Measurements from ENCODE around the gene MSI2. TPM values are rescaled to one million over a fixed set of nuclear protein-coding genes. Genes with fewer than 3 reads are reported as not detected.

Gene MSI2
- total and polyA plus RNA-seq, 2 experiments from 2014 or later, result 18.9 to 41.8 TPM

DNA sequence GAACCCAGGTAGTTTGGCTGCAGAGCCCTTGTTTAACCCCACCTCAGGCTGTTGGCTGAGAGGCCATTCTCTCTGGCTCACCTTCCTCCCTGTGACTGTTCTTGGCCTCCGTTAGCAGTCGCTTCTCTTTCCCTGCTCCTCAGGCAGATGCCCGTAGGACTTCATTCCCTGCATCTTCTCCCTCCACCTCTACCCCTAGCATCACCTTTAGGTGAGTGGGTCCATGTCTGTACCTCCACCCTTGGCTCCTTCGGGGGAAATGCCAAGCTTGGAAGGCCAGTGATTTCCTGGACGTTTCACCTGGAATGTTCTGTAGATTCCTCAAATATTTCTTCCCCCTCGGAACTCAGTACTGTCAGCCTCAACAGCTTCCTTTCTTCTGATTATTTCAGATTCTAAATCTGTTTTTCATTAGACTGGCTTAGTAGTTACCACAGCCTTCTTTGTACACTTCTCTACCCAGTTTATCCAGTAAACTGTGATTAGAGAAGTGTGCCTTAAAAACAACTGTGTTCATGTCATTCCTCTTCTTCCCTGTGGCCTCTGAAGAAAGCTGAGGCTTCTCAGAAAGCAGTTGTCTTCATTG is 227.9 kb downstream of the MSI2 start:
- H3K4me1 Mint-ChIP-seq, result peaks cover 34% of the 10 kb centered on the region
- TF ChIP-seq EZH2 (IDR thresholded peaks at IDR 0.05; ENCODE audit: low read depth, unreplicated experiment) (no peak), NANOG (IDR thresholded peaks at IDR 0.05; ENCODE audit: borderline replicate concordance) (no peak), POLR2AphosphoS5 (IDR thresholded peaks at IDR 0.05; ENCODE audit: low read depth) (no peak), JUNB (IDR thresholded peaks at IDR 0.05; ENCODE audit: unreplicated experiment) (no peak), ZNF114 (CRISPR knock-in tag; IDR thresholded peaks at IDR 0.05) (no peak), STAT1 (IDR thresholded peaks at IDR 0.05; ENCODE audit: unreplicated experiment) (no peak), EZH2phosphoT487 (IDR thresholded peaks at IDR 0.05; ENCODE audit: unreplicated experiment) (no peak), ZNF331 (CRISPR knock-in tag; IDR thresholded peaks at IDR 0.05; ENCODE audit: low read depth) (no peak), CREB1 (CRISPR knock-in tag; IDR thresholded peaks at IDR 0.05; ENCODE audit: low read depth) (no peak)
- TF ChIP-seq, protein P1, sequence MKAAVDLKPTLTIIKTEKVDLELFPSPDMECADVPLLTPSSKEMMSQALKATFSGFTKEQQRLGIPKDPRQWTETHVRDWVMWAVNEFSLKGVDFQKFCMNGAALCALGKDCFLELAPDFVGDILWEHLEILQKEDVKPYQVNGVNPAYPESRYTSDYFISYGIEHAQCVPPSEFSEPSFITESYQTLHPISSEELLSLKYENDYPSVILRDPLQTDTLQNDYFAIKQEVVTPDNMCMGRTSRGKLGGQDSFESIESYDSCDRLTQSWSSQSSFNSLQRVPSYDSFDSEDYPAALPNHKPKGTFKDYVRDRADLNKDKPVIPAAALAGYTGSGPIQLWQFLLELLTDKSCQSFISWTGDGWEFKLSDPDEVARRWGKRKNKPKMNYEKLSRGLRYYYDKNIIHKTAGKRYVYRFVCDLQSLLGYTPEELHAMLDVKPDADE (IDR thresholded peaks at IDR 0.05), result no peak
- TF ChIP-seq, protein P2, sequence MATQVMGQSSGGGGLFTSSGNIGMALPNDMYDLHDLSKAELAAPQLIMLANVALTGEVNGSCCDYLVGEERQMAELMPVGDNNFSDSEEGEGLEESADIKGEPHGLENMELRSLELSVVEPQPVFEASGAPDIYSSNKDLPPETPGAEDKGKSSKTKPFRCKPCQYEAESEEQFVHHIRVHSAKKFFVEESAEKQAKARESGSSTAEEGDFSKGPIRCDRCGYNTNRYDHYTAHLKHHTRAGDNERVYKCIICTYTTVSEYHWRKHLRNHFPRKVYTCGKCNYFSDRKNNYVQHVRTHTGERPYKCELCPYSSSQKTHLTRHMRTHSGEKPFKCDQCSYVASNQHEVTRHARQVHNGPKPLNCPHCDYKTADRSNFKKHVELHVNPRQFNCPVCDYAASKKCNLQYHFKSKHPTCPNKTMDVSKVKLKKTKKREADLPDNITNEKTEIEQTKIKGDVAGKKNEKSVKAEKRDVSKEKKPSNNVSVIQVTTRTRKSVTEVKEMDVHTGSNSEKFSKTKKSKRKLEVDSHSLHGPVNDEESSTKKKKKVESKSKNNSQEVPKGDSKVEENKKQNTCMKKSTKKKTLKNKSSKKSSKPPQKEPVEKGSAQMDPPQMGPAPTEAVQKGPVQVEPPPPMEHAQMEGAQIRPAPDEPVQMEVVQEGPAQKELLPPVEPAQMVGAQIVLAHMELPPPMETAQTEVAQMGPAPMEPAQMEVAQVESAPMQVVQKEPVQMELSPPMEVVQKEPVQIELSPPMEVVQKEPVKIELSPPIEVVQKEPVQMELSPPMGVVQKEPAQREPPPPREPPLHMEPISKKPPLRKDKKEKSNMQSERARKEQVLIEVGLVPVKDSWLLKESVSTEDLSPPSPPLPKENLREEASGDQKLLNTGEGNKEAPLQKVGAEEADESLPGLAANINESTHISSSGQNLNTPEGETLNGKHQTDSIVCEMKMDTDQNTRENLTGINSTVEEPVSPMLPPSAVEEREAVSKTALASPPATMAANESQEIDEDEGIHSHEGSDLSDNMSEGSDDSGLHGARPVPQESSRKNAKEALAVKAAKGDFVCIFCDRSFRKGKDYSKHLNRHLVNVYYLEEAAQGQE (IDR thresholded peaks at IDR 0.05; ENCODE audit: unreplicated experiment), result no peak
- TF ChIP-seq, protein P3, sequence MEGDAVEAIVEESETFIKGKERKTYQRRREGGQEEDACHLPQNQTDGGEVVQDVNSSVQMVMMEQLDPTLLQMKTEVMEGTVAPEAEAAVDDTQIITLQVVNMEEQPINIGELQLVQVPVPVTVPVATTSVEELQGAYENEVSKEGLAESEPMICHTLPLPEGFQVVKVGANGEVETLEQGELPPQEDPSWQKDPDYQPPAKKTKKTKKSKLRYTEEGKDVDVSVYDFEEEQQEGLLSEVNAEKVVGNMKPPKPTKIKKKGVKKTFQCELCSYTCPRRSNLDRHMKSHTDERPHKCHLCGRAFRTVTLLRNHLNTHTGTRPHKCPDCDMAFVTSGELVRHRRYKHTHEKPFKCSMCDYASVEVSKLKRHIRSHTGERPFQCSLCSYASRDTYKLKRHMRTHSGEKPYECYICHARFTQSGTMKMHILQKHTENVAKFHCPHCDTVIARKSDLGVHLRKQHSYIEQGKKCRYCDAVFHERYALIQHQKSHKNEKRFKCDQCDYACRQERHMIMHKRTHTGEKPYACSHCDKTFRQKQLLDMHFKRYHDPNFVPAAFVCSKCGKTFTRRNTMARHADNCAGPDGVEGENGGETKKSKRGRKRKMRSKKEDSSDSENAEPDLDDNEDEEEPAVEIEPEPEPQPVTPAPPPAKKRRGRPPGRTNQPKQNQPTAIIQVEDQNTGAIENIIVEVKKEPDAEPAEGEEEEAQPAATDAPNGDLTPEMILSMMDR (conservative IDR thresholded peaks at IDR 0.05; ENCODE audit: low read depth in 2 of 2), result no peak
- TF ChIP-seq, protein P4, sequence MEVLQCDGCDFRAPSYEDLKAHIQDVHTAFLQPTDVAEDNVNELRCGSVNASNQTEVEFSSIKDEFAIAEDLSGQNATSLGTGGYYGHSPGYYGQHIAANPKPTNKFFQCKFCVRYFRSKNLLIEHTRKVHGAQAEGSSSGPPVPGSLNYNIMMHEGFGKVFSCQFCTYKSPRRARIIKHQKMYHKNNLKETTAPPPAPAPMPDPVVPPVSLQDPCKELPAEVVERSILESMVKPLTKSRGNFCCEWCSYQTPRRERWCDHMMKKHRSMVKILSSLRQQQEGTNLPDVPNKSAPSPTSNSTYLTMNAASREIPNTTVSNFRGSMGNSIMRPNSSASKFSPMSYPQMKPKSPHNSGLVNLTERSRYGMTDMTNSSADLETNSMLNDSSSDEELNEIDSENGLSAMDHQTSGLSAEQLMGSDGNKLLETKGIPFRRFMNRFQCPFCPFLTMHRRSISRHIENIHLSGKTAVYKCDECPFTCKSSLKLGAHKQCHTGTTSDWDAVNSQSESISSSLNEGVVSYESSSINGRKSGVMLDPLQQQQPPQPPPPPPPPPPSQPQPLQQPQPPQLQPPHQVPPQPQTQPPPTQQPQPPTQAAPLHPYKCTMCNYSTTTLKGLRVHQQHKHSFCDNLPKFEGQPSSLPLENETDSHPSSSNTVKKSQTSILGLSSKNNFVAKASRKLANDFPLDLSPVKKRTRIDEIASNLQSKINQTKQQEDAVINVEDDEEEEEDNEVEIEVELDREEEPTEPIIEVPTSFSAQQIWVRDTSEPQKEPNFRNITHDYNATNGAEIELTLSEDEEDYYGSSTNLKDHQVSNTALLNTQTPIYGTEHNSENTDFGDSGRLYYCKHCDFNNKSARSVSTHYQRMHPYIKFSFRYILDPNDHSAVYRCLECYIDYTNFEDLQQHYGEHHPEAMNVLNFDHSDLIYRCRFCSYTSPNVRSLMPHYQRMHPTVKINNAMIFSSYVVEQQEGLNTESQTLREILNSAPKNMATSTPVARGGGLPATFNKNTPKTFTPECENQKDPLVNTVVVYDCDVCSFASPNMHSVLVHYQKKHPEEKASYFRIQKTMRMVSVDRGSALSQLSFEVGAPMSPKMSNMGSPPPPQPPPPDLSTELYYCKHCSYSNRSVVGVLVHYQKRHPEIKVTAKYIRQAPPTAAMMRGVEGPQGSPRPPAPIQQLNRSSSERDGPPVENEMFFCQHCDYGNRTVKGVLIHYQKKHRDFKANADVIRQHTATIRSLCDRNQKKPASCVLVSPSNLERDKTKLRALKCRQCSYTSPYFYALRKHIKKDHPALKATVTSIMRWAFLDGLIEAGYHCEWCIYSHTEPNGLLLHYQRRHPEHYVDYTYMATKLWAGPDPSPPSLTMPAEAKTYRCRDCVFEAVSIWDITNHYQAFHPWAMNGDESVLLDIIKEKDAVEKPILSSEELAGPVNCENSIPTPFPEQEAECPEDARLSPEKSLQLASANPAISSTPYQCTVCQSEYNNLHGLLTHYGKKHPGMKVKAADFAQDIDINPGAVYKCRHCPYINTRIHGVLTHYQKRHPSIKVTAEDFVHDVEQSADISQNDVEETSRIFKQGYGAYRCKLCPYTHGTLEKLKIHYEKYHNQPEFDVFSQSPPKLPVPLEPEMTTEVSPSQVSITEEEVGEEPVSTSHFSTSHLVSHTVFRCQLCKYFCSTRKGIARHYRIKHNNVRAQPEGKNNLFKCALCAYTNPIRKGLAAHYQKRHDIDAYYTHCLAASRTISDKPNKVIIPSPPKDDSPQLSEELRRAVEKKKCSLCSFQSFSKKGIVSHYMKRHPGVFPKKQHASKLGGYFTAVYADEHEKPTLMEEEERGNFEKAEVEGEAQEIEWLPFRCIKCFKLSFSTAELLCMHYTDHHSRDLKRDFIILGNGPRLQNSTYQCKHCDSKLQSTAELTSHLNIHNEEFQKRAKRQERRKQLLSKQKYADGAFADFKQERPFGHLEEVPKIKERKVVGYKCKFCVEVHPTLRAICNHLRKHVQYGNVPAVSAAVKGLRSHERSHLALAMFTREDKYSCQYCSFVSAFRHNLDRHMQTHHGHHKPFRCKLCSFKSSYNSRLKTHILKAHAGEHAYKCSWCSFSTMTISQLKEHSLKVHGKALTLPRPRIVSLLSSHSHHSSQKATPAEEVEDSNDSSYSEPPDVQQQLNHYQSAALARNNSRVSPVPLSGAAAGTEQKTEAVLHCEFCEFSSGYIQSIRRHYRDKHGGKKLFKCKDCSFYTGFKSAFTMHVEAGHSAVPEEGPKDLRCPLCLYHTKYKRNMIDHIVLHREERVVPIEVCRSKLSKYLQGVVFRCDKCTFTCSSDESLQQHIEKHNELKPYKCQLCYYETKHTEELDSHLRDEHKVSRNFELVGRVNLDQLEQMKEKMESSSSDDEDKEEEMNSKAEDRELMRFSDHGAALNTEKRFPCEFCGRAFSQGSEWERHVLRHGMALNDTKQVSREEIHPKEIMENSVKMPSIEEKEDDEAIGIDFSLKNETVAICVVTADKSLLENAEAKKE (CRISPR knock-in tag; IDR thresholded peaks at IDR 0.05), result no peak
- Histone ChIP-seq H3K27me3 (ENCODE audit: insufficient read depth) (no peaks in the 10 kb centered on the region), H3K4me1 (ENCODE audit: insufficient read depth) (peaks cover 7% of the 10 kb centered on the region; the same call in 1 of the 2 replicates), H4K20me1 (replicated peaks; ENCODE audit: insufficient read depth) (peaks cover 7% of the 10 kb centered on the region; the same call in 1 of the 2 replicates), H3K9me2 (ENCODE audit: insufficient read depth) (no peaks in the 10 kb centered on the region), H3K27ac (ENCODE audit: low read depth) (no peak overlapping the region), H3K36me3 (ENCODE audit: insufficient read depth) (no peaks in the 10 kb centered on the region), H2AFZ (no peak overlapping the region), H3K4me3 (no peak overlapping the region), H3F3A (replicated peaks; ENCODE audit: low read depth) (no peaks in the 10 kb centered on the region), H3K4me2 (no peak overlapping the region), H3K79me2 (replicated peaks; ENCODE audit: insufficient read depth) (no peaks in the 10 kb centered on the region; the same call in none of the 2 replicates)
- no peaks in the 10 kb centered on the region; the same call in 2 of the 3 replicates for H3K9me3 Mint-ChIP-seq
- peaks cover 4% of the 10 kb centered on the region for H3K27me3 Mint-ChIP-seq (ENCODE audit: insufficient read depth, low read depth, poor library complexity)
- no peak overlapping the region for H3K4me3 Mint-ChIP-seq
- no peak for ATAC-seq
- DNase-seq (ENCODE audit: low spot score), result no peak
- no peaks in the 10 kb centered on the region for H3K36me3 Mint-ChIP-seq (ENCODE audit: low read depth)
- no peak overlapping the region for H3K27ac Mint-ChIP-seq

Measured in GM23338 (cell line).